Tibial nerve (tissue), 4 donors: ENCODE measurements around the gene SCYGR2. TPM values are rescaled to one million over a fixed set of nuclear protein-coding genes. Genes with fewer than 3 reads are reported as not detected.

Source experiments
- DNase-seq, 2 donors: peaks; one replicate each; pipeline ENCODE4 v3.0.0-alpha.2; 2019; ENCODE audit warnings: low spot score in 2 of 2
- H3K27ac ChIP-seq, 4 donors: fragments of 200-600 bp; sonication (generic) in 3 of 4; one replicate each; pipeline ENCODE4 v1.5.1; 2017 to 2019; ENCODE audit warnings: mild to moderate bottlenecking in 1 of 4
- H3K27me3 ChIP-seq, 2 donors: fragments of 200-600 bp; sonication (generic) in 1 of 2; one replicate each; pipeline versions ENCODE4 v1.5.1 to v1.6.0; 2017 to 2019
- H3K36me3 ChIP-seq, 3 donors: fragments of 200-600 bp; sonication (generic); one replicate each; pipeline ENCODE4 v1.5.1; 2018 to 2019
- H3K4me1 ChIP-seq, 4 donors: fragments of 200-600 bp; sonication (generic) in 3 of 4; one replicate each; pipeline ENCODE4 v1.5.1; 2017 to 2019
- H3K4me3 ChIP-seq, 4 donors: fragments of 200-600 bp; sonication (generic) in 3 of 4; one replicate each; pipeline ENCODE4 v1.5.1; 2017 to 2019; ENCODE audit warnings: mild to moderate bottlenecking in 1 of 4, moderate library complexity in 1 of 4
- H3K9me3 ChIP-seq, 4 donors: fragments of 200-600 bp; sonication (generic) in 3 of 4; one replicate each; pipeline ENCODE4 v1.5.1; 2017 to 2019
- CTCF ChIP-seq, 5 experiments: fragments of 200-600 bp in 3 of 5; fragments of 450-650 bp in 2 of 5; sonication (generic) in 3 of 5; IDR thresholded peaks; one replicate each; pipeline ENCODE4 v1.5.1; 2016 to 2019; ENCODE audit warnings: antibody characterized with exemption in 5 of 5, mild to moderate bottlenecking in 3 of 5, moderate library complexity in 2 of 5
- EP300 ChIP-seq, 2 donors: sonication (generic); formaldehyde crosslinking; IDR thresholded peaks; one replicate each; pipeline ENCODE4 v1.6.1; 2017; ENCODE audit warnings: antibody characterized with exemption in 2 of 2, mild to moderate bottlenecking in 1 of 2
- POLR2A ChIP-seq, 2 donors: fragments of 450-650 bp; IDR thresholded peaks; one replicate each; pipeline ENCODE4 v1.6.1; 2017; ENCODE audit warnings: antibody characterized with exemption in 2 of 2, mild to moderate bottlenecking in 2 of 2, moderate library complexity in 2 of 2
- WGBS, 2 donors: methylation state at CpG; one replicate each; pipeline ENCODE4 v1.1.5; 2018; 5-methylcytosine and 5-hydroxymethylcytosine counted together
- total RNA-seq, 4 donors: library from RNA; depleted of rRNA; stranded (reverse); fragments of >200 nt; gene quantifications; one replicate each; pipeline ENCODE4 v1.1.0, GENCODE V29; 2016

Gene SCYGR2
- total RNA-seq, 4 donors from 2014 or later: not detected

DNA sequence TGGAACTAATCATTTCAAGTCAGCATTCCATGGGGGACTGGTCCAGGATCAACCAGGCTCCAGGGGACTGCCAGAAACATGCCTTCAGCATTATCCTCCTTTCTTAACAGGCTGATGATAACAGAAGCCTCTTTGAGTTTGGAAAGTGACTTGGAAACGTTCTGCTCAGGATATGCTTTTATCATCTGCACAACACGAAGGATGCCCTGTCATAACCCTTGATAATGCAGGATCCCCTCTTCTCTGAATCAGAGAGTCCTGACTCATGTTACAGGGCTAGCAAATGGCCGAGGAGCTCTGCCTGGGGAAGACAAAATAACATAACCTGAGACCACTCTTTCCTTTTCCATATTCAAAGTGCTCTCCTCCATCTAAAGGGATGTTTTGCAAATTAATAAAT is 9.2 kb downstream of the SCYGR2 start:
- no peak for TF ChIP-seq EP300 (IDR thresholded peaks at IDR 0.05)

GRCh38 chr2:227608561-227609338 is 10.1 kb downstream of the SCYGR2 start:
- H3K27ac ChIP-seq: no peak overlapping the region
- peak in 1 of 2 donors; percentile 43 for TF ChIP-seq EP300 (IDR thresholded peaks at IDR 0.05)
- TF ChIP-seq POLR2A (IDR thresholded peaks at IDR 0.05): no peak
- H3K4me3 ChIP-seq: no peak overlapping the region
- WGBS, 2 donors: 71 to 84% methylated on average over 14 to 16 of the region's 16 CpGs
- H3K36me3 ChIP-seq: no peaks in the 10 kb centered on the region
- DNase-seq: peak in 1 of 2 donors; percentile 31
- no peaks in the 10 kb centered on the region for H3K27me3 ChIP-seq
- no peaks in the 10 kb centered on the region for H3K4me1 ChIP-seq
- H3K9me3 ChIP-seq: no peaks in the 10 kb centered on the region

More for the DNA sequence above, 9.2 kb downstream of the SCYGR2 start:
- H3K36me3 ChIP-seq: no peaks in the 10 kb centered on the region
- no peak for DNase-seq
- H3K27ac ChIP-seq: no peak overlapping the region
- H3K27me3 ChIP-seq: no peaks in the 10 kb centered on the region
- no peaks in the 10 kb centered on the region for H3K4me1 ChIP-seq
- H3K9me3 ChIP-seq: no peaks in the 10 kb centered on the region
- no peak overlapping the region for H3K4me3 ChIP-seq
- 49 to 50% methylated on average over 3 of the region's 3 CpGs for WGBS, 2 donors

DNA sequence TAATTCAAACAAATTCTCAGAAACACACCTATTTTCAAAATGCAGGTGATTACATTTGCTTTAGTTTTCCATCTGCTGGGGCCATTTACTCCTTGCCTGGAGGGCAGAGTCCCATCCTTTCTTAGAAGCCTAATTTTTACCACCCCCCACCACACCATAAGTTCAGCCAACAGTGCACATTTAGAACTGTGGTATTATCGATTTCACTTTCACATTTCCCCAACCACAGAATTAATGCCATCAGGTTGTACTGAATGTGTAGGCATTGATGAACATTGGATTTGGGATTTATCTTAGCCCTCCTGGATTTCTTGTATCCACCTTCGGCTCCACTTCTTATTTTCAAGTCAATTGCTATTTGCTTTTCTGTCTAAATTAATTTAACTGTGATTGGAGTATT is 11.4 kb downstream of the SCYGR2 start:
- H3K9me3 ChIP-seq: no peaks in the 10 kb centered on the region
- no peaks in the 10 kb centered on the region for H3K36me3 ChIP-seq
- H3K4me1 ChIP-seq: no peaks in the 10 kb centered on the region
- H3K27me3 ChIP-seq: no peaks in the 10 kb centered on the region
- WGBS, 2 donors: 88 to 92% methylated on average over 2 of the region's 2 CpGs
- TF ChIP-seq CTCF (IDR thresholded peaks at IDR 0.05): no peak
- no peak for TF ChIP-seq EP300 (IDR thresholded peaks at IDR 0.05)
- TF ChIP-seq POLR2A (IDR thresholded peaks at IDR 0.05): no peak
- no peak for DNase-seq
- H3K4me3 ChIP-seq: no peak overlapping the region
- no peak overlapping the region for H3K27ac ChIP-seq

GRCh38 chr2:227612546-227613271 is 14.0 kb downstream of the SCYGR2 start:
- Histone ChIP-seq H3K9me3 (no peaks in the 10 kb centered on the region), H3K36me3 (no peaks in the 10 kb centered on the region), H3K27ac (no peak overlapping the region), H3K4me3 (no peak overlapping the region), H3K27me3 (no peaks in the 10 kb centered on the region), H3K4me1 (peaks cover 0 to 13% (median 0%) of the 10 kb centered on the region in 4 donors)
- 86 to 90% methylated on average over 11 of the region's 11 CpGs for WGBS, 2 donors
- DNase-seq: no peak
- TF ChIP-seq CTCF (IDR thresholded peaks at IDR 0.05): no peak
- no peak for TF ChIP-seq EP300 (IDR thresholded peaks at IDR 0.05)
- TF ChIP-seq POLR2A (IDR thresholded peaks at IDR 0.05): no peak

DNA sequence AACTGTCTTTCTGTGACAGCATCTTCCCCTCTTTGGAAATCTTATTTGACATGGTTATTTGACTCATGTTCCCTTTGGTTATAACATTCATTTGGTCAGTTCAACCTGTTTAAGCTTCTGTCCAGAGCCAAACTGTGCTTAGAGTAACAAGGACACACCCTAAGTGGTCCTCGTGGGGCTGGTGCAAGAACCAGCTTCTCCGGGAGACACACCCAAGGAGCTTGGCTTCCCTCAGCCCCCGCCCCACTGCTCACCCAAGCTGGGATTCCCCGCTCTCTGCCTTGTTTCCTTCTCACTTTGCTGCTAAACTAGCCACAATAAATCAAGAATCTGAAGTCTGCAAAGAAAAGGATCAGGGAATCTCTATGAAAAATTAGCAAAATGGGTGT is 14.6 kb downstream of the SCYGR2 start:
- peaks cover 0 to 13% (median 0%) of the 10 kb centered on the region in 4 donors for H3K4me1 ChIP-seq
- no peaks in the 10 kb centered on the region for H3K36me3 ChIP-seq
- H3K9me3 ChIP-seq: no peaks in the 10 kb centered on the region
- 58 to 76% methylated on average over 4 of the region's 4 CpGs for WGBS, 2 donors
- no peak for TF ChIP-seq CTCF (IDR thresholded peaks at IDR 0.05)
- TF ChIP-seq EP300 (IDR thresholded peaks at IDR 0.05): no peak
- no peak for TF ChIP-seq POLR2A (IDR thresholded peaks at IDR 0.05)
- no peak overlapping the region for H3K27ac ChIP-seq
- DNase-seq: no peak
- H3K27me3 ChIP-seq: no peaks in the 10 kb centered on the region
- no peak overlapping the region for H3K4me3 ChIP-seq

DNA sequence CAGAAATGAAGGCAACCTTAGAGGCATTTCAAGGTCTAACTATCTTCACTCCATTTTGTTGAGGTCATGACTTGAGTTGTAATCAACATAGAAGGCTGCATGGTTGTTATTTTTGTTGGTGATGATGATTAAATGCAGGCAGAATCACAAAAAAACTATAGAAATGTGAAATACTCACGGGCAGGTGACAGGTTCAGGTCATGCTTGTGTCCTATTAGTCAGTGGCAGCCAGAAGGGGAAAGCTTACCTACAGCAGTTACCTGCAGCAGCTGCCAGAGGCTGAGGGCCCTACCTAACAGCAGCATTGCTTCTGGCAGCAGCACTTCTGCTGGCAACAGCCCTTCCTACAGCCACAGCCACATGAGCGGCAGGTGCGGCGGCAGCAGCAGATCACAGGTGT is 15.6 kb downstream of the SCYGR2 start:
- no peak overlapping the region for H3K4me3 ChIP-seq
- no peaks in the 10 kb centered on the region for H3K9me3 ChIP-seq
- H3K36me3 ChIP-seq: no peaks in the 10 kb centered on the region
- peaks cover 0 to 13% (median 0%) of the 10 kb centered on the region in 4 donors for H3K4me1 ChIP-seq
- no peak for DNase-seq
- no peaks in the 10 kb centered on the region for H3K27me3 ChIP-seq
- TF ChIP-seq CTCF (IDR thresholded peaks at IDR 0.05): no peak
- TF ChIP-seq EP300 (IDR thresholded peaks at IDR 0.05): no peak
- no peak for TF ChIP-seq POLR2A (IDR thresholded peaks at IDR 0.05)
- WGBS, 2 donors: 92% methylated on average over 4 of the region's 4 CpGs
- H3K27ac ChIP-seq: no peak overlapping the region
